OCI-M1 (cell line): ENCODE measurements around the gene MSMP.

Source experiments
- DNase-seq: peaks from one replicate; lab custom pipeline; 2025; lab: John Stamatoyannopoulos, UW

Gene MSMP

GRCh38 chr9:35771534-35771933, 17.5 kb upstream of the MSMP start:
- peak; percentile 21 for DNase-seq

GRCh38 chr9:35771075-35771433, 17.0 kb upstream of the MSMP start:
- no peak for DNase-seq

GRCh38 chr9:35769763-35770162, 15.7 kb upstream of the MSMP start:
- DNase-seq = no peak

DNA sequence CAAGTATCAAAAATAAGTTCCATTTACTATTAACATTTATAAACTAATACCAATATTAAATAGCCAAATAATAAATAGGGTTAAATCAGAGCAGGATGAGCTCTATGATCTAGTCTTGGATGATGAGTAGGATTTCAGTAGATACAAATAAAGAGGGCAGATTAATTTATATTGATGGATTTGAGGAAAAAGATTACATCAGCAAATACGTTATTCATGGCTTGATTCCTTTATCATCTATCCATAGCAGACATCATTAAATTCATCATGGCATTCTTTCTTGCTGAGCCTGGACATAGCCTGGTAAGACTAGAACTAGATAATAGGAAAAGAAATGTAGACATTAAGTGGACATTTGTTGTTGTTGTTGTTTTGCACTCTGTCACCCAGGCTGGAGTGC, 13.4 kb upstream of the MSMP start:
- no peak for DNase-seq

- peak; percentile 16 for DNase-seq
Observed at GRCh38 chr9:35766997-35767396, 12.9 kb upstream of the MSMP start.

GRCh38 chr9:35763803-35764202, 9.7 kb upstream of the MSMP start:
- peak; percentile 40 for DNase-seq

- no peak for DNase-seq
Observed at GRCh38 chr9:35763181-35763580, 9.1 kb upstream of the MSMP start.

GRCh38 chr9:35760651-35761050, 6.6 kb upstream of the MSMP start:
- DNase-seq = no peak

- DNase-seq = no peak
Observed at GRCh38 chr9:35759795-35760194, 5.7 kb upstream of the MSMP start.

DNA sequence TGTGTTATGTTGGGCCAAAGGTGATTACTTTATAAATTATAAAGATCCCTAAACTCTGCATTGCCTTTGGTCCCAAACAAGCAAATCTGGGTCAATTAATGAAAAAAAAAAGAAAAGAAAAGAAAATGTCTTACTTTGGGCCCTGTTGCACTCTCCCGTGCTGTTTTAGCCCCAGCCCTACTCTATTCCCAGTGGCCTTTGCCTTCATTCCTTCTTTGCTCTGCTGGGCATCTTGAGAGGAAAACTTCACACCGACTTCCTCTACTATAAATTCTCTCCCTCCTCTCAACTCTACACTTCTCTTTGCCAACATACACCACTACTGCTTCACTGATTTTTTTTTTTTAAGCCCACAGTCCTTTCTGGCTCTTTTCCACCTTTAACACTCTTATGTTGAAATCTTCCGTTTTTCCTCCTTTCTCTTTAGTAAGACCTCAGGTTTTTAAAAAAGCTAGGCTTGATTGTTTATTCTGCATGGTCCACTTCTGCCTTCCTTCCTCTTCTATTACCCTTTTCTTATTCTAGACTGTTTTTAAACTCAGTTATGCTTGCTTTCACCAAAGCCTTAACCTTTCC, 4.5 kb upstream of the MSMP start:
- no peak for DNase-seq

GRCh38 chr9:35757892-35758275, 3.8 kb upstream of the MSMP start:
- DNase-seq = peak; percentile 31

DNA sequence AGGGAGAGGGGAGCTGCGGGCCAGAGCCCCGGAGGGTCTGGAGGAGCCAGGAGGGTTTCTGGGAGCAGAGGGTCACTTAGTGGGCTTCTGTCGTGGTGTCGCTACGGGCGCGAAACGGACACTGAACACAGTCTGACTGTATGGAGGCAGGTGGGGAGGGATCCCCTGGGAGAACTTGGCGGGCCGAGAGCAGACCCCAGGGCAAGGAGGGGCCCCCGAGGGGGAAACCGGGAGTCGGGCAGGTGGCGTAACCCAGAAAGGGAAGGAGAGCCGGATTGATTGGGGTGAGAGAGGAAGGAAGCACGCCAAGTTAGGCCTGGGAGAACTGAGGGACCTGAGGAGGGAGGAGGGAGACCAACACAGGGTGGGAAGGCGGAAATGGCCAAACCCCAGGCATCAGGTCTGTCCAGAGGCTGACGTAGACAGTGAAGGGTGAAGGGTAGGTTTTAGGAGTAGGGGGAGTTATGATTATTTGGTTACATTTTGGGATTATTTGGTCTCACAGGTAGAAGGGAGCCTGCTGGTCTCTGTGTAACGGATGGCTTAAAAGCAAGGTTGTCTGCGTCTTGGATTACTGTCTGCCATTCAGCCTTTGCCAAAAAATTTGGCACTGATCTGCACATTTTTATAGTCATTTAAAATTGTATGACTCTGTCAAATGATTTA, 3.3 kb upstream of the MSMP start:
- DNase-seq = peak; percentile 74

- peak; percentile 84 for DNase-seq
Observed at GRCh38 chr9:35756275-35757225, 2.5 kb upstream of the MSMP start.

GRCh38 chr9:35755071-35755470, 995 bp upstream of the MSMP start:
- no peak for DNase-seq

GRCh38 chr9:35753466-35753865, 610 bp downstream of the MSMP start:
- no peak for DNase-seq

DNA sequence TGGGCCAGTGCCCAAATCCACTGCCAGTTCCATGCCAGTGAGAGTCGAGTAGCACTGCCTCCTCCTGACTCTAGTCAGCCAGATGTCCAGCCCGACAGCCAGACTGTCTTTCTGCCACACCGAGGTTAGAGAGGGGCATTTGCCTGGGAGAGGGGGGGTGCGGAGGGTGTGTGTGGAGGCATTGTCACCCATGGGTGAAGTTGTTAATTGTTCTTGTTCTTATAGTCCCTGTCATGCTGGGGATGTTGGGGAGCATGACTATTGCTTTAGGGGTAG, 3.9 kb downstream of the MSMP start:
- no peak for DNase-seq

DNA sequence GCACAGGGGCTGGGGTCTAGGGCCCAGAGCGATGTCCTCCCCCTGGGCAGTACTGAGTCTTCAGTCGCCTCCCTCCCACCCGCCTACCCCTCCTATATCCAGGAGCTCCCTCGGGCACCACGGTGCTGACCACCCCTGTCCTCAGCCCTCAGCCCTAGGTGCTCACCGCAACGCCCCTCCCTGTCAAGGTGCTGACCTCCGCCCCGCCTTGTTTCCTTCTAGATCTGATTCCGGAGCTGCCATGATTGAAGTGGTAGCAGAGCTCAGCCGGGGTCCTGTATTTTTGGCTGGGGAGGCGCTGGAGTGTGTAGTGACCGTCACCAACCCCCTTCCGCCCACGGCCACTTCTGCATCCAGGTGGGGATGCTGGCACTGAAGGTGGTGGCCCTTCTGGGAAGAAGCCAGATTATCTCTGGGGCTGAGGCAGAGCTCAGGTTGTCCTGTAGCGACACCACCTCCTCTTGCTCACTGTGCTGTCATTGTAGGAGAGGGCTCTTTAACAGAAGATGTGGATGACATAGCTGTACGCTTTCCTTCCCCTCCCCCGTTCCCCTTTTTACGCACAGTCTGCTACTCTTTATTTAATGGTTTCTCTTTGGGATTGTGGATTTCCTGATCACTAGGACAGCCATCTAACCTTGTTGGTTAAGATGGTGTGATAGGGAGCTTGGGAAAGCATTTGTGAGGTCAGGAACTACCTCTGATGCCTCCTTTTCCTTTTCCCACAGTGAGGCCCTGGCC, 4.4 kb downstream of the MSMP start:
- peak; percentile 57 for DNase-seq

DNA sequence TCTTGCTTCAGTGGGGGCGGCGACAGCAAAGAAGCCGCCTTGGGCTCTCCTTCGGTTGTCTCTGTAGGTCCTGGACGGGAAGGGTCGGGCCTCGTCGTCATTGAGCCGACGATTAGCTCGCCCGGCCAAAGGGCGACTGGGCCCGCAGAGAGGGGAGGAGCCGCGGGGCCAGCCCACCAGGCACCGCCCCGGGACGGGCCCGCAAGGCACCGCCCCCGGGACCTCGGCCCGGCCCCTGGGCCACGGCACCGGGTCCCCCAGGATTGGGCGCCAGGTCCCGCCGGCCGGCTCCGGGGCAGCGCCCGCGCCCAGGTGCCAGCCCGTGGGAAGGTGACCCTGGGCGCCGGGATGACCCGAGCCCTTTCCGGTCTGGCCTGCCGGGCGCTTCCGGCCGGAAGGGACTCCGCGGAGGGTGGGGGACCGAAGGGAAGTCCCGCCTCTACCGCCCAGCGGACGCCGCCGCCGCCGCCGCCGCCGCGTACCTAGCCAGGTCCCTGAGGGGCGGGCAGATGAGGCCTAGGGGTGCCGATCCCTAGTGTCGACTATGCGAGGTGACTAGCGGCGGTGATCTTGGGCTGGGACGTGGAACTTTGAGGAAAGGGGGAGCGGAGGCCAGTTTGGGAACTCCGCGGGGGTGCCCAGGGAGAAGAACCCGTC, 5.1 kb downstream of the MSMP start, which contains the start of the genes GBA2 and RGP1:
TSS of gene GBA2 (minus strand) at position 371 of the 657 bp plus-strand sequence. CDS start 524 bp downstream, outside the sequence.
TSS of gene RGP1 (plus strand) at position 430 of the 657 bp plus-strand sequence. CDS start 469 bp downstream, outside the sequence.
- DNase-seq = peak; percentile 83

DNA sequence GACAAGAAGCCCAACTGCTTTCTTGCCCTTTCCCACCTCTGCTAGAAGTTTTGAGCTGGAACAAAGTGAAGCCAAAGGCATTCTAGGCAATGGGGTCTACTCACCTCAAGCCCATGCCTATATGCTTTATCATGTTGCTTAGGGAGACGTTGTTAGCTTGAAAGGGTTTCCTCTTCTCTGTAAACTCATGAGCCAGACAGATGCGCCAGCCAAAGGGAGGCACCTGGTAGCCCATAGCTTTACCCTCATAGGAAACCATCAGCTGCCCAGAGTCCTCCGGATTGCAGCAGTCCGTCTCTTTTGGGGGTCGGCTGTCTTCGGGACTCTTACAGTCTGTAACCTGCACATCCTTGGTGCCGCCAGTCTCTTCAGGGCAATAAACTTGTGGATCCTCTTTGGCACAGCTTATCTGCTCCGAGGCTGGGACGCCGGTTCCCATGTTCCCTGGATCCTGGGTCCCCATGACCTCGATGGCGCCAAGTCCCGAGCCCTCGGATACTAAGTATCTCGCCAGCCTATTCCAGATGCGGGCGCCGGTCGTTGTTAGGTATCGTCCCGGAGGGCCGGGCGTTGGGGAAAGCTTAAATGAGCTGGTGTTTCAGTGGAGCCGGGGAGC, 5.7 kb downstream of the MSMP start:
- DNase-seq = peak; percentile 24

DNA sequence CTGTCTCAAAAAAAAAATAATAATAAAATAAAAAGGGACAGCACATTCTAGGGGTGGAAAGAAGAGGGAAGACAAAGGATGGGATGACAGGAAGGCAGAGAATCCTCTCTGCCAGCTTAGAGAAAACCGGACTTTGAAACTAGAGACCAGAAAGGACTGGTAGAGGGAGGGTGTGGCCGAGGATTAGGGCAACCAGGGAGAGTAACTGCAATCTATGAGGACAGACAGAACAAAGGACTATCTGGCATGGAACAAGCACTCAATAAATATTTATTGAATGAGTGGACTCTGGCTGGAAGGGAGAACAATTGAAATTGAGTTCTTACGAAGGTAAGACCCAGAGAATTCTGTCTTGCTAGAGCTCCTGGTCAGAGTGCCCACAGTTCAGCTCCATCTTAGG, 7.5 kb downstream of the MSMP start:
- DNase-seq = no peak

GRCh38 chr9:35745569-35745968, 8.5 kb downstream of the MSMP start:
- no peak for DNase-seq
